ENCODE data around the gene PPP2R2B.
"Not testable (repeated sequence)": the region's sequence is repeated elsewhere in the genome, so short reads cannot be mapped to it uniquely, and the experiment has no call there.

The PPP2R2B gene

DNA sequence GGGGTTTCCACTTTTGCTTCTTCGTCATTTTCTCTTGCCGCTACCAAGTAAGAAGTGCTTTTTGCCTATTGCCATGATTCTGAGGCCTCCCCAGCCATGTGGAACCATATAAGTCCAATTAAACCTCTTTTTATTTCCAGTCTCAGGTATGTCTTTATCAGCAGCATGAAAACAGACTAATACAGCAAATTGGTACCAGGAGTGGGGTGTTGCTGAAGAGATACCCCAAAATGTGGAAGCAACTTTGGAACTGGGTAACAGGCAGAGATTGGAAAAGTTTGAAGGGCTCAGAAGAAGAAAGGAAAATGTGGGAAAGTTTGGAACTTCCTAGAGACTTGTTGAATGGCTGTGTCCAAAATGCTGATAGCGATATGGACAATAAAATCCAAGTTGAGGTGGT lies 149.8 kb downstream of the PPP2R2B start:
- not testable (repeated sequence) for H3K9ac ChIP-seq (ENCODE audit: low read depth in 1 of 2, low read length in 2 of 2); H3K4me3 ChIP-seq (ENCODE audit: low read length in 2 of 2); H3K36me3 ChIP-seq (ENCODE audit: control insufficient read depth in 2 of 2, insufficient read depth in 2 of 2, low read length in 2 of 2); H3K4me1 ChIP-seq (ENCODE audit: control insufficient read depth in 2 of 2, insufficient read depth in 2 of 2, low read length in 2 of 2); H3K27me3 ChIP-seq (ENCODE audit: control insufficient read depth in 2 of 2, insufficient read depth in 2 of 2, low read length in 2 of 2); H3K9me3 ChIP-seq (ENCODE audit: control insufficient read depth in 2 of 2, low read length in 2 of 2); H3K27ac ChIP-seq (ENCODE audit: low read depth in 2 of 2, low read length in 2 of 2)

DNA sequence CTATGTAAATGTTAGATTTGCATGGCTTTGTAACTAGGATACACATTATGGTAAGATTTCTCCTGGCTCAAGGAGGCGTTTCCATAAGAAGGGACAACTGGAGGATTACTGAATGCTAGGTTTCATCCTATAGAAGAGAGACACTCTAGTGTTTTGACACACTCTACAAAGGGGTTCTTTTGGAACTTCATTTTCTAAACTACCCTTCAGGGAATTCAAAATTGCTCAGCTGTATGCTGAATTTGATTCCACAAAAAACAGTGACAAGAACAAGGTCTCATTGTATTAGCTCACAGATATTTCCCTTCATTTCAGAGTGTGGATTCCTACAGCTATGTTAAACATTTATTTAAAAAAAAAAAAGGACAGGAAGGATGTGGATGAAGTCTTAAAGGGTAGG lies 151.7 kb downstream of the PPP2R2B start:
- Histone ChIP-seq H3K4me1 (ENCODE audit: control insufficient read depth in 2 of 2, insufficient read depth in 2 of 2, low read length in 2 of 2) (no peaks in the 10 kb centered on the region), H3K36me3 (ENCODE audit: control insufficient read depth in 2 of 2, insufficient read depth in 2 of 2, low read length in 2 of 2) (no peaks in the 10 kb centered on the region), H3K9ac (ENCODE audit: low read depth in 1 of 2, low read length in 2 of 2) (no peak overlapping the region), H3K27me3 (ENCODE audit: control insufficient read depth in 2 of 2, insufficient read depth in 2 of 2, low read length in 2 of 2) (no peaks in the 10 kb centered on the region), H3K9me3 (ENCODE audit: control insufficient read depth in 2 of 2, low read length in 2 of 2) (no peaks in the 10 kb centered on the region), H3K27ac (ENCODE audit: low read depth in 2 of 2, low read length in 2 of 2) (no peak overlapping the region), H3K4me3 (ENCODE audit: low read length in 2 of 2) (no peak overlapping the region)

DNA sequence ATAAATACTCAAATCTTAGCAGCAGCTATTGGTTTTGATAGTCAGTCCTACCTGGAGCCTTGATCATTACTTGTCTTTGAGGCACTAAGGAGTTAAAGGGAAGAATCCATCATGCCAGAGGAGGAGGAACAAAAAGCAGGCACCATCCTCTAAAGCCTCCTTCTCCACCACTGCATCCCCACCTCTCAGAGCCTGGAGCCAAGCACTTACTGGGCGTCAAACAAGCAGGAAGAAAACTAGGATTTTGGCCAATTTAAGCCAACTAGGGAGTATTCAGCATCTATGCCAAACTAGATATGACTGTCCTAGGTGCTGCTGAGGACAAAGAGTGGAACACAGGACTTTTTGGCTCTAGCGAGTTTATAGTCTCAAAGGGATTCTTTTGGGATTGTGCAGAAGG lies 152.5 kb downstream of the PPP2R2B start:
- no peaks in the 10 kb centered on the region for H3K27me3 ChIP-seq (ENCODE audit: control insufficient read depth in 2 of 2, insufficient read depth in 2 of 2, low read length in 2 of 2)
- H3K4me1 ChIP-seq (ENCODE audit: control insufficient read depth in 2 of 2, insufficient read depth in 2 of 2, low read length in 2 of 2), result no peaks in the 10 kb centered on the region
- no peaks in the 10 kb centered on the region for H3K36me3 ChIP-seq (ENCODE audit: control insufficient read depth in 2 of 2, insufficient read depth in 2 of 2, low read length in 2 of 2)
- no peak overlapping the region for H3K9ac ChIP-seq (ENCODE audit: low read depth in 1 of 2, low read length in 2 of 2)
- no peak overlapping the region for H3K4me3 ChIP-seq (ENCODE audit: low read length in 2 of 2)
- no peaks in the 10 kb centered on the region for H3K9me3 ChIP-seq (ENCODE audit: control insufficient read depth in 2 of 2, low read length in 2 of 2)
- H3K27ac ChIP-seq (ENCODE audit: low read depth in 2 of 2, low read length in 2 of 2), result no peak overlapping the region

DNA sequence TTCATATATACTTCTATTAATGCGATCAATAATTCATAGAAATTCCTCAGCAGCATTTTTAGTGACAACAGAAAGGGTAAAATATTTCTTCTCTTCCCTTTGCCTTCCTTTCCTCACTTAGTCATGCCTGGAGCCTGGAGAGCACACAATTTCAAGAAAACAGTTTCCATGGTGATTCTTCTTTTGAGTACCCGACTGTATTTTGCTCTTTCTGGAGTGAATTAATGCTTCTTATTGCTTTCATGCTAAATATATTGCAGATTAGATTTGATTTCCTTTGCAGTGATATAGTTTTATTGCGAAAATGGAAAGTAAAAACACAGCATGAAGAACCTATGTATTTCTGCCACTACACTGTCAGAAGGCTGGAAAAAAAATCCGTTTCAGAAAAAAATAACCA lies 153.5 kb downstream of the PPP2R2B start:
- Histone ChIP-seq H3K36me3 (ENCODE audit: control insufficient read depth in 2 of 2, insufficient read depth in 2 of 2, low read length in 2 of 2) (no peaks in the 10 kb centered on the region), H3K27ac (ENCODE audit: low read depth in 2 of 2, low read length in 2 of 2) (no peak overlapping the region), H3K27me3 (ENCODE audit: control insufficient read depth in 2 of 2, insufficient read depth in 2 of 2, low read length in 2 of 2) (no peaks in the 10 kb centered on the region), H3K9ac (ENCODE audit: low read depth in 1 of 2, low read length in 2 of 2) (no peak overlapping the region), H3K4me3 (ENCODE audit: low read length in 2 of 2) (no peak overlapping the region), H3K4me1 (ENCODE audit: control insufficient read depth in 2 of 2, insufficient read depth in 2 of 2, low read length in 2 of 2) (no peaks in the 10 kb centered on the region), H3K9me3 (ENCODE audit: control insufficient read depth in 2 of 2, low read length in 2 of 2) (no peaks in the 10 kb centered on the region)

DNA sequence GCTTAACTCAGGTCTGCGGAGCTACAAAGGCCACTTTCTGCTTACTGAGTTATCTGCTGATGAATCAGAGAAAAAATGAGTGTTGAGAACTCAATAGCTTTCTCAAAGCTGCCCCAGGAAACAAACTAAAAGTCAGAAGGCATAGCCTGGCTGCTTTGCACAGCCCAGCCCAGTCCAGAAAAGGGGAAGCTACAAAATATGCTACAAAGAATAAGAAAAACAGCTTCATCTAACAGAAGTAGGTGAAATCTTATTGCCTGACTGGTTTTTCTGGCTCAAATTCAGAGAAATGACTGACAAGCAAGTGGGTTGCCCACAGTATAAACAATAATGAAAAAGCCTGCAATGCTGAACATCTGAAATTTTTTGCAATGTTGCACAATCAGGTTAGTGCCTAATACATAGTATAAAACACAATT lies 156.2 kb downstream of the PPP2R2B start:
- no peaks in the 10 kb centered on the region for H3K36me3 ChIP-seq (ENCODE audit: control insufficient read depth in 2 of 2, insufficient read depth in 2 of 2, low read length in 2 of 2)
- no peaks in the 10 kb centered on the region for H3K27me3 ChIP-seq (ENCODE audit: control insufficient read depth in 2 of 2, insufficient read depth in 2 of 2, low read length in 2 of 2)
- H3K4me3 ChIP-seq (ENCODE audit: low read length in 2 of 2), result no peak overlapping the region
- no peaks in the 10 kb centered on the region for H3K4me1 ChIP-seq (ENCODE audit: control insufficient read depth in 2 of 2, insufficient read depth in 2 of 2, low read length in 2 of 2)
- no peak overlapping the region for H3K9ac ChIP-seq (ENCODE audit: low read depth in 1 of 2, low read length in 2 of 2)
- H3K9me3 ChIP-seq (ENCODE audit: control insufficient read depth in 2 of 2, low read length in 2 of 2), result no peaks in the 10 kb centered on the region
- no peak overlapping the region for H3K27ac ChIP-seq (ENCODE audit: low read depth in 2 of 2, low read length in 2 of 2)

DNA sequence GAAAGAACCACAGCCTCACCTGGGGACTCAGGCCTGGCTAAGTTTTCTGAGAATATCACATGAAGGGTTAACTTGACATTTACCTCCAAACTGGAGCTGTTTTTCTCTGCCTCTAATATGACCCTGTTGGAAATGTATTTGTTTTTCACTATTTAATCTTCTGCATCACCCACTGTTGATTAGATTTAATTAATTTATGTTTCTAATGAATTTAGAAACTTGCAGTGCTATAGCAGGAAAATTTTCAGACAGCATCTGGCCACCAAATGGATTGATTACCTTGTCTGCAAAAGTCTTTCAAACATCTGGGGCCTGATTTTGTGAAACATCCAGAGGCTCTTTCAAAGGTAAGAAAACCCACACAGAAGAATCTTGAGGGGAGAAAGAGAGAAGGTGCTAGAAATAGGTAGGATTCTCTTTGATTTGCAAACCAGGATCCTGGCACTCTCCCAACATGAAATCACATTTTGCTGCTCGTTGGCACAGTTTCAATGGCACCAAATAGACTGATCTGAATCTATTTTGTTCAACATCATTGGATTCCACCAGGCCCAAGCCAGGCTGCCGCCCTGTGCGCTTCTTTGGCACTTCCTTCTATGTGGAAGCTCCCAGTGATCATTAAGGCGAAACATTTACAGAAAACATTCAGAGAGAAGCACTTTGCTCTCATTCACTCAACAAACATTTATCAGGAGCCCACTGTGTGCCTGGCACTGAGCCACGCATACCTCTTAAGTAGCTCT lies 157.3 kb downstream of the PPP2R2B start:
- no peaks in the 10 kb centered on the region for H3K27me3 ChIP-seq (ENCODE audit: control insufficient read depth in 2 of 2, insufficient read depth in 2 of 2, low read length in 2 of 2)
- no peak overlapping the region for H3K27ac ChIP-seq (ENCODE audit: low read depth in 2 of 2, low read length in 2 of 2)
- H3K9me3 ChIP-seq (ENCODE audit: control insufficient read depth in 2 of 2, low read length in 2 of 2), result no peaks in the 10 kb centered on the region
- no peaks in the 10 kb centered on the region for H3K36me3 ChIP-seq (ENCODE audit: control insufficient read depth in 2 of 2, insufficient read depth in 2 of 2, low read length in 2 of 2)
- no peaks in the 10 kb centered on the region for H3K4me1 ChIP-seq (ENCODE audit: control insufficient read depth in 2 of 2, insufficient read depth in 2 of 2, low read length in 2 of 2)
- no peak overlapping the region for H3K9ac ChIP-seq (ENCODE audit: low read depth in 1 of 2, low read length in 2 of 2)
- no peak overlapping the region for H3K4me3 ChIP-seq (ENCODE audit: low read length in 2 of 2)

DNA sequence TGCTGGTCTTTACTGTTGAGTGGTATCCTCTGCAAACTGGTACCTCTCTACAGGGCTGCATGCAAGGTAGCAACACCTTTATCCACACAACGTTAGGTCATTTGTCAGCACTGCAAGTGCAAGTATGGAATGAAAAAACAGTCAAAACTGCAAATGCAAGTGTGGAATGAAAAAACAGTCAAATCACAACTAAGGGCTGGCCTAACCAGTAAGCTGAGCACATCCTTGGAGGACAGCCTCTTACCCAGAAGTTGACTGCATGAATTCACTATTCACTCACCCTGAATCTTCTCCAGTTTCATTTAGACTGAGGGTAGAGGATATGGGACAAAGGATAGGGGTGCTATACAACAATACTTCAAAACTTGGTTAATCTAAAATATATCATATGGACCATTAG lies 158.4 kb downstream of the PPP2R2B start:
- no peaks in the 10 kb centered on the region for H3K27me3 ChIP-seq (ENCODE audit: control insufficient read depth in 2 of 2, insufficient read depth in 2 of 2, low read length in 2 of 2)
- H3K27ac ChIP-seq (ENCODE audit: low read depth in 2 of 2, low read length in 2 of 2), result no peak overlapping the region
- H3K4me3 ChIP-seq (ENCODE audit: low read length in 2 of 2), result no peak overlapping the region
- H3K9me3 ChIP-seq (ENCODE audit: control insufficient read depth in 2 of 2, low read length in 2 of 2), result no peaks in the 10 kb centered on the region
- no peak overlapping the region for H3K9ac ChIP-seq (ENCODE audit: low read depth in 1 of 2, low read length in 2 of 2)
- no peaks in the 10 kb centered on the region for H3K4me1 ChIP-seq (ENCODE audit: control insufficient read depth in 2 of 2, insufficient read depth in 2 of 2, low read length in 2 of 2)
- H3K36me3 ChIP-seq (ENCODE audit: control insufficient read depth in 2 of 2, insufficient read depth in 2 of 2, low read length in 2 of 2), result no peaks in the 10 kb centered on the region

DNA sequence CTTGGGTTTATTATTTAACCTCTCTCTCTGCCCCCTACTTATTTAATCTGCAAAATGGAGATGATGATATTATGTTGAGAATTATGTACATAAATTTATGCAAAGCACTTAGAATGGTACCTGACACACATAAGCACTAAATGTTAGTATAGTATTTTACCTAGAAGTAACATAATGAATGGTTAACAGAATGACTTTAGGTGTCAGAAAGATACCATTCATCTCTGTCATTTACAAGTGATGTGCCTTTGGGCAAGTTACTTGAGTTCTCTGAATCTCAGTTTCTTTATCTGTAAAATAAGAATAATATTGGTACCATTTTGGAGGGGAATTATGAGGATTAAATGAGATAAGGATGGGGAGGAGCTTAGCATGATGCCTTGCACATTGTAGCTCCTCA lies 159.4 kb downstream of the PPP2R2B start:
- no peaks in the 10 kb centered on the region for H3K36me3 ChIP-seq (ENCODE audit: control insufficient read depth in 2 of 2, insufficient read depth in 2 of 2, low read length in 2 of 2)
- H3K9me3 ChIP-seq (ENCODE audit: control insufficient read depth in 2 of 2, low read length in 2 of 2), result no peaks in the 10 kb centered on the region
- H3K9ac ChIP-seq (ENCODE audit: low read depth in 1 of 2, low read length in 2 of 2), result no peak overlapping the region
- H3K4me3 ChIP-seq (ENCODE audit: low read length in 2 of 2), result no peak overlapping the region
- H3K27me3 ChIP-seq (ENCODE audit: control insufficient read depth in 2 of 2, insufficient read depth in 2 of 2, low read length in 2 of 2), result no peaks in the 10 kb centered on the region
- no peaks in the 10 kb centered on the region for H3K4me1 ChIP-seq (ENCODE audit: control insufficient read depth in 2 of 2, insufficient read depth in 2 of 2, low read length in 2 of 2)
- H3K27ac ChIP-seq (ENCODE audit: low read depth in 2 of 2, low read length in 2 of 2), result no peak overlapping the region

DNA sequence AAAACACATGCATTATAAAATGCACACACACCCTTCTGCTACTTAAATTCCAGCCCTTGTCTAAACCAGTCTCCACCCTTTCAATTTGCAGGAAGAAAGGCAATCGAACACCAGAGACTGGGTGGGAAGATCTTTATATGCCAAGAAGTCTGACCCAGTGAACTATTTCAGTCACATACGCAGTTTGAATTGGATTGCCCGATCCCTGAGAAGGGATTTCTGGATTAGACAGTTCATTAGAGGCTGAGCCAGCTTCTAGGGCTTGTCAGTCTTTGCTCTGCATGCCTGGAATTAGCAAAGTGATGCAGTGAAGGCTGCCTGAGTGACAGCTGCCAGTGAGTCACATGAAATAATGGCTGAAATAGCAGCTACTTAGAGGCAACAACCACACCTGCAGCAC lies 159.9 kb downstream of the PPP2R2B start:
- Histone ChIP-seq H3K4me3 (ENCODE audit: low read length in 2 of 2) (no peak overlapping the region), H3K36me3 (ENCODE audit: control insufficient read depth in 2 of 2, insufficient read depth in 2 of 2, low read length in 2 of 2) (no peaks in the 10 kb centered on the region), H3K27me3 (ENCODE audit: control insufficient read depth in 2 of 2, insufficient read depth in 2 of 2, low read length in 2 of 2) (no peaks in the 10 kb centered on the region), H3K4me1 (ENCODE audit: control insufficient read depth in 2 of 2, insufficient read depth in 2 of 2, low read length in 2 of 2) (no peaks in the 10 kb centered on the region), H3K27ac (ENCODE audit: low read depth in 2 of 2, low read length in 2 of 2) (no peak overlapping the region), H3K9me3 (ENCODE audit: control insufficient read depth in 2 of 2, low read length in 2 of 2) (no peaks in the 10 kb centered on the region), H3K9ac (ENCODE audit: low read depth in 1 of 2, low read length in 2 of 2) (no peak overlapping the region)

DNA sequence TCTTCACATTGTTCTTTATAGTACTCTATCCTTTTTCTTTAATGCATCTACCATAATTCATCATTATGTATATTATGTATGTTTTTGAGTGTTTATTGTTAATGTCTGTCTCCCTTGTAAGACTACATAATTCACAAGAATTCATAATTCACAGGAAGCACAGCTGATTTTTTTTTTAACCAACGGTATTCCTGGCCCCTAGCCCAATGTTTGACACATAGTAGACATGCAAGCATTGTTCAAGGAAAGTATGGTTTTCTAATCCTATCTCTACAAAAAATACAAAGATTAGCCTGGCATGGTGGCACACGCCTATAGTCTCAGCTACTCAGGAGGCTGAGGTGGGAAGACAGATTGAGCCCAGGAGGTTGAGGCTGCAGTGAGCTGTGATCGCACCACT lies 160.6 kb downstream of the PPP2R2B start:
- Histone ChIP-seq H3K4me1 (ENCODE audit: control insufficient read depth in 2 of 2, insufficient read depth in 2 of 2, low read length in 2 of 2) (no peaks in the 10 kb centered on the region), H3K9ac (ENCODE audit: low read depth in 1 of 2, low read length in 2 of 2) (no peak overlapping the region), H3K27ac (ENCODE audit: low read depth in 2 of 2, low read length in 2 of 2) (no peak overlapping the region), H3K27me3 (ENCODE audit: control insufficient read depth in 2 of 2, insufficient read depth in 2 of 2, low read length in 2 of 2) (no peaks in the 10 kb centered on the region), H3K36me3 (ENCODE audit: control insufficient read depth in 2 of 2, insufficient read depth in 2 of 2, low read length in 2 of 2) (no peaks in the 10 kb centered on the region), H3K4me3 (ENCODE audit: low read length in 2 of 2) (no peak overlapping the region), H3K9me3 (ENCODE audit: control insufficient read depth in 2 of 2, low read length in 2 of 2) (no peaks in the 10 kb centered on the region)

DNA sequence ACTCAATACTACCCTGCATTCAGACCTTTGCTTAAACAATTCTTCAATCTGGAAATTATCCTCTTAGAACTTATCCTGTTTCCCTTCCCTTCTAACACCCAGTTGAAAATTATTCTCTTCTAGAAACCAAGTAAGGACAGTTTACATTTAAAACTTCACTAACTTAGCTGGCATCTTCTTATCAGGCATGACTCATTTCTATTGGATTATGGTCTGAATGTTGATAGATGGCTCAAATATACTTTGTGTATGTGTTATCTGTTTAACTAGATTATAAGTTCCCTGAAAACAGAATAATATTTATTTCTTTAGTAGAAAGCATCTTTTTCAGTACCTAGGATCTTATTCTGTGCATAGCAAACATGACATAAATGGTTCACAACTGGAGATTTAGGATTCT lies 161.9 kb downstream of the PPP2R2B start:
- Histone ChIP-seq H3K27ac (ENCODE audit: low read depth in 2 of 2, low read length in 2 of 2) (no peak overlapping the region), H3K36me3 (ENCODE audit: control insufficient read depth in 2 of 2, insufficient read depth in 2 of 2, low read length in 2 of 2) (no peaks in the 10 kb centered on the region)

More for the DNA sequence above, 161.9 kb downstream of the PPP2R2B start:
- H3K27me3 ChIP-seq (ENCODE audit: control insufficient read depth in 2 of 2, insufficient read depth in 2 of 2, low read length in 2 of 2), result no peaks in the 10 kb centered on the region
- H3K4me3 ChIP-seq (ENCODE audit: low read length in 2 of 2), result no peak overlapping the region
- H3K4me1 ChIP-seq (ENCODE audit: control insufficient read depth in 2 of 2, insufficient read depth in 2 of 2, low read length in 2 of 2), result no peaks in the 10 kb centered on the region
- H3K9me3 ChIP-seq (ENCODE audit: control insufficient read depth in 2 of 2, low read length in 2 of 2), result no peaks in the 10 kb centered on the region
- no peak overlapping the region for H3K9ac ChIP-seq (ENCODE audit: low read depth in 1 of 2, low read length in 2 of 2)

All from mucosa of rectum (tissue), 2 donors.